ENCODE data around the gene PPFIA1. TPM values are rescaled to one million over a fixed set of nuclear protein-coding genes. Genes with fewer than 3 reads are reported as not detected.

Gene PPFIA1
- total and polyA plus RNA-seq, 2 of the 8 experiments (the other 6 are each of a cell fraction or from before 2014, with no cell fraction given), result 44.3 to 73.5 TPM

- no peak overlapping the region for H4K91ac ChIP-seq (replicated peaks; ENCODE audit: insufficient read length, low read length)
- POLR2A ChIA-PET (ENCODE audit: partially characterized antibody), result interaction anchor here (0.6 to 1.1 kb wide), 3 partner anchors 13 to 36 kb away, joined by 3 to 4 read pairs (median 3); partner anchors contain the start of gene CTTN
Measured at GRCh38 chr11:70384566-70385152, 114.2 kb downstream of the PPFIA1 start.

More at GRCh38 chr11:70384566-70385152, 114.2 kb downstream of the PPFIA1 start:
- Histone ChIP-seq H3K4ac (replicated peaks; ENCODE audit: insufficient read length, low read depth, low read length) (no peak overlapping the region), H3K79me1 (ENCODE audit: low read depth, low read length) (no peaks in the 10 kb centered on the region; the same call in none of the 2 replicates), H2AK5ac (ENCODE audit: low read depth, low read length) (no peak overlapping the region), H3K18ac (ENCODE audit: extremely low read depth, low read length) (0 out of 2 replicates have a peak overlapping the region, but pooled peaks have one; percentile 22), H2BK12ac (ENCODE audit: low read depth, low read length) (no peak overlapping the region), H3K9ac (replicated peaks in 1 of 4; ENCODE audit: extremely low read depth in 1 of 4, low read depth in 3 of 4, low read length in 3 of 4) (no peak overlapping the region), H4K20me1 (replicated peaks in 1 of 2; ENCODE audit: control insufficient read depth in 1 of 2, insufficient read depth in 2 of 2, low read length in 2 of 2) (peaks cover 5 to 14% of the 10 kb centered on the region in 2 experiments), H3K4me1 (replicated peaks in 1 of 4; ENCODE audit: control insufficient read depth in 3 of 4, insufficient read depth in 4 of 4, low read length in 3 of 4) (peaks cover 4 to 22% (median 8%) of the 10 kb centered on the region in 4 experiments; a peak in 5 of 7 replicates), H3K4me2 (ENCODE audit: insufficient read depth in 1 of 2, low read depth in 2 of 2, low read length in 2 of 2) (no peak overlapping the region), H3K23ac (ENCODE audit: insufficient read length) (no peak overlapping the region), H3K27ac (ENCODE audit: low read depth, low read length) (no peak overlapping the region), H3K9me3 (ENCODE audit: insufficient read depth in 2 of 2, low read depth in 1 of 2, low read length in 1 of 2) (no peaks in the 10 kb centered on the region), H2AFZ (ENCODE audit: low read length) (no peak overlapping the region), H2BK120ac (replicated peaks; ENCODE audit: low read depth, low read length) (no peak overlapping the region), H4K8ac (ENCODE audit: extremely low read depth, insufficient read depth, low read length) (peak overlapping the region; percentile 81; the same call in 1 of the 2 replicates), H3K23me2 (ENCODE audit: low read depth, low read length) (no peaks in the 10 kb centered on the region), H3K36me3 (ENCODE audit: control insufficient read depth in 2 of 4, insufficient read depth in 4 of 4, low read length in 3 of 4) (peaks cover 0 to 41% (median 2%) of the 10 kb centered on the region in 4 experiments; a peak in 5 of 8 replicates), H2BK15ac (ENCODE audit: low read length) (no peak overlapping the region), H4K5ac (ENCODE audit: insufficient read length, low read depth, low read length) (no peak overlapping the region), H3K56ac (replicated peaks; ENCODE audit: insufficient read length, low read depth, low read length) (no peak overlapping the region), H3K79me2 (ENCODE audit: control insufficient read depth in 1 of 2, insufficient read depth in 2 of 2, low read length in 2 of 2) (peaks cover 0 to 4% of the 10 kb centered on the region in 2 experiments; a peak in 1 of 4 replicates), H2BK20ac (ENCODE audit: low read length) (no peak overlapping the region), H2BK5ac (ENCODE audit: low read depth, low read length) (peak overlapping the region; percentile 63), H3K27me3 (replicated peaks in 1 of 4; ENCODE audit: control insufficient read depth in 3 of 4, extremely low read depth in 1 of 4, insufficient read depth in 3 of 4, low read length in 3 of 4) (no peaks in the 10 kb centered on the region), H3K14ac (ENCODE audit: insufficient read length) (no peak overlapping the region), H3K4me3 (ENCODE audit: extremely low read depth in 1 of 4, insufficient read depth in 2 of 4, low read depth in 3 of 4, low read length in 4 of 4) (no peak overlapping the region)
- FAIRE-seq (no peak), DNase-seq (ENCODE audit: low read depth in 1 of 2, low spot score in 2 of 2) (no peak)
- WGBS, 2 experiments (ENCODE audit: extremely low coverage in 1 of 2, insufficient coverage in 1 of 2, insufficient read length in 1 of 2, insufficient replicate concordance in 2 of 2, low coverage in 1 of 2, low lambda C conversion rate in 2 of 2, missing lambda C conversion rate in 1 of 2), result 93% methylated on average over 18 of the region's 18 CpGs; no CpG with 5 or more reads in 1 of the 2 experiments
- CTCF ChIA-PET (ENCODE audit: partially characterized antibody), result interaction anchor here (0.9 to 1.4 kb wide), 3 partner anchors 10 to 24 kb away, joined by 3 read pairs; no protein-coding TSS in a partner anchor
- TF ChIP-seq SRF (IDR thresholded peaks at IDR 0.05; ENCODE audit: low read depth, low read length), result no peak
- TF ChIP-seq RNF2 (IDR thresholded peaks at IDR 0.05; ENCODE audit: borderline replicate concordance, low read depth, low read length, missing control alignments, poor library complexity, severe bottlenecking), result no peak
- TF ChIP-seq POLR2A (IDR thresholded peaks at IDR 0.05; ENCODE audit: control extremely low read depth in 1 of 2, low read depth in 2 of 2, low read length in 2 of 2), result peak in 1 of 2 experiments; percentile 48; a peak in 1 of 3 replicates
- TF ChIP-seq TAF1 (IDR thresholded peaks at IDR 0.05; ENCODE audit: low read depth, low read length), result no peak
- TF ChIP-seq POLR2AphosphoS5 (IDR thresholded peaks at IDR 0.05; ENCODE audit: low read depth, low read length), result peak; percentile 12; the same call in 1 of the 2 replicates
- TF ChIP-seq ATF3 (IDR thresholded peaks at IDR 0.05; ENCODE audit: insufficient read depth, low read depth, low read length), result no peak
- no peak for TF ChIP-seq RAD21 (IDR thresholded peaks at IDR 0.05 in 1 of 2, conservative IDR thresholded peaks at IDR 0.05 in 1 of 2; ENCODE audit: low read depth in 2 of 2, low read length in 2 of 2)
- TF ChIP-seq SIRT6 (IDR thresholded peaks at IDR 0.05; ENCODE audit: low read length), result no peak
- no peak for TF ChIP-seq EGR1 (IDR thresholded peaks at IDR 0.05; ENCODE audit: borderline replicate concordance, low read depth, low read length)
- TF ChIP-seq TBP (IDR thresholded peaks at IDR 0.05; ENCODE audit: low read depth, low read length), result no peak
- no peak for TF ChIP-seq NRF1 (IDR thresholded peaks at IDR 0.05; ENCODE audit: low read depth, low read length)
- no peak for TF ChIP-seq SP1 (IDR thresholded peaks at IDR 0.05; ENCODE audit: low read depth, low read length)

All from H1 (cell line).